ENCODE results near the gene STK17B.

STK17B gene

DNA sequence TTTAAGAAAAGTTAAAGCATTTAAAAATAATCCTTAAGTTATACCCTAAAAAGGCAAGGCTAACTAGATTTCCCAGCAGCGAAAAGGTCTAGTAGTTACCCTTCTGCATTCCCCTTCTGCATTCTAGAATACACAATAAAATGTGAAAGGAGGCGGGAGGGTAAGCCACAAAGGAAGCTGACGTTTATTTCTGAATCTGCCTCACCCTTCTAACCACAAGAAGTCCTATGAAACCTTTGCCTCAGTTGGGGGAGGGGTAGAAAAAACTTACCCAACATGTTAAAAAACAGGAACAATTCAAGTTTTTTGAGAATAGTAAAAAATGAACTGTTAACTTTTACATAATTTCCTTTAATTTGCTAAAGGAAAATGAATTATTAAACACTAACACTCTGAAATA lies 11.3 kb downstream of the STK17B start:
- no peak overlapping the region for H3K4me3 ChIP-seq (ENCODE audit: low read length)
- DNase-seq (ENCODE audit: low read depth) = peak; percentile 92
- TF ChIP-seq, protein P1, sequence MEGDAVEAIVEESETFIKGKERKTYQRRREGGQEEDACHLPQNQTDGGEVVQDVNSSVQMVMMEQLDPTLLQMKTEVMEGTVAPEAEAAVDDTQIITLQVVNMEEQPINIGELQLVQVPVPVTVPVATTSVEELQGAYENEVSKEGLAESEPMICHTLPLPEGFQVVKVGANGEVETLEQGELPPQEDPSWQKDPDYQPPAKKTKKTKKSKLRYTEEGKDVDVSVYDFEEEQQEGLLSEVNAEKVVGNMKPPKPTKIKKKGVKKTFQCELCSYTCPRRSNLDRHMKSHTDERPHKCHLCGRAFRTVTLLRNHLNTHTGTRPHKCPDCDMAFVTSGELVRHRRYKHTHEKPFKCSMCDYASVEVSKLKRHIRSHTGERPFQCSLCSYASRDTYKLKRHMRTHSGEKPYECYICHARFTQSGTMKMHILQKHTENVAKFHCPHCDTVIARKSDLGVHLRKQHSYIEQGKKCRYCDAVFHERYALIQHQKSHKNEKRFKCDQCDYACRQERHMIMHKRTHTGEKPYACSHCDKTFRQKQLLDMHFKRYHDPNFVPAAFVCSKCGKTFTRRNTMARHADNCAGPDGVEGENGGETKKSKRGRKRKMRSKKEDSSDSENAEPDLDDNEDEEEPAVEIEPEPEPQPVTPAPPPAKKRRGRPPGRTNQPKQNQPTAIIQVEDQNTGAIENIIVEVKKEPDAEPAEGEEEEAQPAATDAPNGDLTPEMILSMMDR (conservative IDR thresholded peaks at IDR 0.05; ENCODE audit: low read length) = no peak

DNA sequence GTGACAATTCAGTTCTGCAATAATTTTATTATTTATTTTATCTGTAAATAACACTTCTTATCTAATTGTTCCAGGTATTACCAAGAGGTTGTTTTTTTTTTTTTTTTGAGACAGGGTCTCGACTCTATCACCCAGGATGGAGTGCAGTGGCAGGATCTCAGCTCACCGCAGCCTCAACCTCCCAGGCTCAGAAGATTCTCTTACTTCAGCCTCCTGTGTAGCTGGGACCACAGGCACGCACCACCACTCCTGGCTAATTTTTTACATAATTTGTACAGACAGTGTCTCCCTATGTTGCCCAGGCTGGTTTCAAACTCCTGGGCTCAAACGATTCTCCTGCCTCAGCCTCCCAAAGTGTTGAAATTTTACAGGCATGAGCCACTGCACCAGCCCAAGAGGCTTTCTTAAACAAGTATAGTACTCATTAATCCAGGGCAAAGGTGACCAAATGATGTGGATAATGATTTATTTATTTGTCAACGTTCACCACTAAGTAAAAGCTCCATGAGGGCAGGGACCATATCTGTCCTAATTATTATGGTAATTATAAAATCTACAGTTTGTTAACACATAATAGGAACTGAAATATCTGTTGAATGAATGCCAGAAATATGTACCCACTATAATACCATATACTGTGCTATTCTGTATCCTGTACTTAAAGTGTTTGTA lies 12.0 kb downstream of the STK17B start:
- H3K4me3 ChIP-seq (ENCODE audit: low read length) = no peak overlapping the region
- TF ChIP-seq, protein P1 (conservative IDR thresholded peaks at IDR 0.05; ENCODE audit: low read length) = no peak
- DNase-seq (ENCODE audit: low read depth) = no peak

DNA sequence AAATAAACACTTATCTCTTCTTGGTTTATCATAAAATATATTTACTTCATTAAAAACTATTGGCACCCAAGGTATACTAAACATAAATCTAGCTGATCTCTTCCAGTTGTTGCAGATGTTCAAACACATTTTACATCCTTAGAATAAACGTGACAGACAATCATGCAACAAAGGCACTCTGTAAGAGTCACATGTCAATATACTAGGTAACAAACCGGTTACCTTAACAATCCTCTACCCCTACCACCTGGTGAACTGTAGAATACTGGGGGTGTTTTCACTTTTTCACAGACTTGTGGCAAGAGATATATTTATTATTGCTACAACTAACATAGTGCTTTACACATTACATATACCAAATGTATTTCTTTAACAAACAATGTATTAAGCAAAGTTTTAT lies 15.8 kb downstream of the STK17B start:
- H3K4me3 ChIP-seq (ENCODE audit: low read length) = no peak overlapping the region
- TF ChIP-seq, protein P1 (conservative IDR thresholded peaks at IDR 0.05; ENCODE audit: low read length) = no peak
- no peak for DNase-seq (ENCODE audit: low read depth)

DNA sequence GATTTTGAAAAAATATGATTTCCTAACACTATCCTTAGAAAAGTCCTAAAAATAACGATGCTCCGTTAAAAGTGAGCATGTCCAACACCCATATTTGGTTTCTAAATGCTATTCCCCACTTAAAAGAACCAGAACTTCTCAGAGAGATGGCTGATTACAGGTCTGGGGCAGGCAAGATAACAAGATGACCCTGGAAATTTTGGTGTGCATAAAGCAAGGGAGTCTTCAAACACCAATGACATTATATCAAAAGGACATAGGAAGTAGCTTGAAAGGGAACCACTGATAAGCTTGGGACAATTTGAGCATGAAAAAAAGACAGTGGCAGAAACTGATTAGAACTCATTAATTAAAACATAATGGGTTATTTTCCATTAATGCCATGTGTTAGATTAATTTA lies 17.9 kb downstream of the STK17B start:
- TF ChIP-seq, protein P1 (conservative IDR thresholded peaks at IDR 0.05; ENCODE audit: low read length) = no peak
- no peak for DNase-seq (ENCODE audit: low read depth)
- H3K4me3 ChIP-seq (ENCODE audit: low read length) = no peak overlapping the region

DNA sequence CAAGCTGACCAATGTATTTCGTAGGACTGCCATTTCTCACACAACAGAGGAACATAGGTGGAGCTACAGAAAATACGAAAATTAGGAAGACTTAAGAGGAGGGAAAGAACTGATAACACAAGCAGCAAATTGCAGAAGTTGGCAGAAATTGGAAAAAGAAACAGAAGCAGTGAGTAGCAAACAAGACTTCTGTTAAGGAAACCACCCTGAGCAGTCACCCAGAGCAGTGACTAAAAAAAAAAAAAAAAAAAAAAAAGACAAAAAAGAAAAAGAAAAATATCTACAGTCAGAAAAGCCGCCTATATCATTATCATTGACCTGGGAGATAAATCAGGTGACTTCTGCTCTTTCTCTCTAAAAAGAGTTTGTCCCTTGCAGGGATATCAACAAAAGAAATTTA lies 21.4 kb downstream of the STK17B start:
- no peak overlapping the region for H3K4me3 ChIP-seq (ENCODE audit: low read length)
- TF ChIP-seq, protein P1 (conservative IDR thresholded peaks at IDR 0.05; ENCODE audit: low read length) = no peak
- no peak for DNase-seq (ENCODE audit: low read depth)

DNA sequence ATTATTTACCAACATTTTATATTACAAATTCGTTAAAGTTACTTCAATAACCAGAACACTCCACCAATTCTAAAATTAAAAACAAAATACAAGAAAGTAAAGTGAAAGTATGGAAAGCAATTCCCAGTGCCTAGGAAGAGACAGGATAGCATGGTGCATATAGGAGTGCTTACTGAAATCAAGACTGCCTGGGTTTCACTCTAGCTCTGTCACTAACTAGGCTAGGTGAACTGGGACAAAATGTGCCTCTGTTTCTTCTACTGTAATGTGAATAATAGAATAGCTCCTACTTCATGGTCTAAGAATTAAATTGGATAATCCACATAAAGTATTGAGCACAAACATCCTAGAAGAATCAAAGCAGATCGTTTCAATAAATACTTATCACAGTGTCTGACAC lies 22.6 kb downstream of the STK17B start:
- no peak for DNase-seq (ENCODE audit: low read depth)
- TF ChIP-seq, protein P1 (conservative IDR thresholded peaks at IDR 0.05; ENCODE audit: low read length) = no peak
- H3K4me3 ChIP-seq (ENCODE audit: low read length) = no peak overlapping the region

DNA sequence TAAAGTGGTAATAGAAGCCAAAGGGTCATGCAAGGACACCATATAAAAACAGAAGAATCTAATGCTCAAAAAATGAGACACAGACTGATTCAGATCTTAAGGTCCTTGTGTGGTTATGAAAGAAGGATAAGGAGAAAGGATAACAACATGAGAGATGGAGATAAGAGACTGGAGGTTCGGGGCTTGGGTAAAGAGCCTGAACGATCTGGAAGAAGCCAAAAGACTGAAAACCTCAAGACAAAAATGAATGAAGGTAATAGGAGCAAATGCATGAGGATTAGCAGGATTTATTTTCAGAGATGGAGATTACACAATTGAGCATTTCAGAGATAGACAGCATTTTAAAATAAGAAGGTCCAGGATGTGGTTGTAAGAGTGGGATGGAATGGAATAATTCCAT lies 26.1 kb downstream of the STK17B start:
- no peak for DNase-seq (ENCODE audit: low read depth)
- TF ChIP-seq, protein P1 (conservative IDR thresholded peaks at IDR 0.05; ENCODE audit: low read length) = no peak
- H3K4me3 ChIP-seq (ENCODE audit: low read length) = no peak overlapping the region
